OCI-LY3 (cell line): ENCODE measurements around the gene CHCHD4.
A peak's percentile ranks its signal among the peaks of the same experiment; 100 is the strongest.

ENCODE experiments used
- H2AFZ ChIP-seq: fragments of 200-600, 300-600 bp; shearing (Covaris generic); 2 replicates; pipeline ENCODE4 v1.6.0; 2014; ENCODE audit warnings: antibody characterized with exemption, low read depth, low read length
- H3K27ac ChIP-seq: fragments of 200-600, 300-600 bp; sonication (generic); 2 replicates; pipeline ENCODE4 v1.5.1; 2014; ENCODE audit warnings: mild to moderate bottlenecking, low read length, moderate library complexity, mixed read lengths
- H3K27me3 ChIP-seq: fragments of 200-600, 300-600 bp; sonication (generic); 2 replicates; pipeline ENCODE4 v1.6.1; 2014; ENCODE audit warnings: low read depth, low read length, mixed read lengths
- H3K36me3 ChIP-seq: fragments of 200-600, 300-600 bp; sonication (generic); replicated peaks from 2 replicates; pipeline ENCODE3; 2014; ENCODE audit warnings: low read depth, low read length, mixed read lengths
- H3K4me1 ChIP-seq: fragments of 300-600, 200-600 bp; sonication (generic); 2 replicates; pipeline ENCODE4 v1.6.1; 2014; ENCODE audit warnings: low read length, mixed read lengths
- H3K4me2 ChIP-seq: fragments of 200-600, 300-600 bp; sonication (generic); 2 replicates; pipeline ENCODE4 v1.6.1; 2014; ENCODE audit warnings: low read length, mixed read lengths
- H3K4me3 ChIP-seq: fragments of 300-600, 200-600 bp; sonication (generic); 2 replicates; pipeline ENCODE4 v1.5.1; 2014; ENCODE audit warnings: antibody characterized with exemption, mild to moderate bottlenecking, low read length, moderate library complexity
- H3K79me2 ChIP-seq: fragments of 300-600, 200-600 bp; shearing (Covaris generic); 2 replicates; pipeline ENCODE4 v1.6.1; 2014; ENCODE audit warnings: mild to moderate bottlenecking, low read length, mixed read lengths
- H3K9ac ChIP-seq: fragments of 300-600, 200-600 bp; shearing (Covaris generic); 2 replicates; pipeline ENCODE4 v1.6.0; 2014; ENCODE audit warnings: mild to moderate bottlenecking, low read length, moderate library complexity
- H3K9me3 ChIP-seq: fragments of 200-600, 300-600 bp; shearing (Covaris generic); 2 replicates; pipeline ENCODE4 v1.6.1; 2014; ENCODE audit warnings: low read length, mixed read lengths; ENCODE audit not compliant: insufficient read depth
- H4K20me1 ChIP-seq: fragments of 200-600, 300-600 bp; sonication (generic); 2 replicates; pipeline ENCODE4 v1.6.1; 2016; ENCODE audit warnings: low read length, mixed read lengths; ENCODE audit not compliant: insufficient read depth
- CTCF ChIP-seq: fragments of 200-600, 300-600 bp; sonication (generic); IDR thresholded peaks from 2 replicates; pipeline ENCODE4 v1.5.1; 2014; ENCODE audit warnings: antibody characterized with exemption, low read length, low read depth
- EZH2phosphoT487 ChIP-seq: fragments of 200-600 bp; shearing (Covaris generic); IDR thresholded peaks from 2 replicates; pipeline ENCODE4 v1.6.1; 2018; ENCODE audit warnings: antibody characterized with exemption, mixed run types, low read depth

Gene CHCHD4

GRCh38 chr3:14146381-14147065 is 21.9 kb upstream of the CHCHD4 start:
- Histone ChIP-seq H3K4me3 (no peak overlapping the region), H3K9ac (no peak overlapping the region), H3K27ac (no peak overlapping the region), H3K4me1 (peaks cover 18% of the 10 kb centered on the region), H3K36me3 (peaks cover 55% of the 10 kb centered on the region), H3K79me2 (no peaks in the 10 kb centered on the region), H4K20me1 (peaks cover 7% of the 10 kb centered on the region), H3K4me2 (no peak overlapping the region), H2AFZ (no peak overlapping the region), H3K9me3 (no peaks in the 10 kb centered on the region), H3K27me3 (no peaks in the 10 kb centered on the region)
- TF ChIP-seq EZH2phosphoT487 (no peak), CTCF (no peak)

GRCh38 chr3:14145670-14146380 is 21.2 kb upstream of the CHCHD4 start:
- Histone ChIP-seq H3K79me2 (no peaks in the 10 kb centered on the region), H3K27me3 (no peaks in the 10 kb centered on the region), H3K36me3 (peaks cover 56% of the 10 kb centered on the region), H3K4me3 (no peak overlapping the region), H2AFZ (no peak overlapping the region), H3K9me3 (no peaks in the 10 kb centered on the region), H3K27ac (no peak overlapping the region), H3K4me1 (peaks cover 18% of the 10 kb centered on the region), H3K9ac (no peak overlapping the region), H3K4me2 (no peak overlapping the region), H4K20me1 (peaks cover 7% of the 10 kb centered on the region)
- TF ChIP-seq CTCF: no peak
- no peak for TF ChIP-seq EZH2phosphoT487

GRCh38 chr3:14145236-14145635 is 20.6 kb upstream of the CHCHD4 start:
- no peak for TF ChIP-seq CTCF
- no peak for TF ChIP-seq EZH2phosphoT487

GRCh38 chr3:14144423-14145075 is 19.9 kb upstream of the CHCHD4 start:
- Histone ChIP-seq H3K27ac (peak overlapping the region; percentile 66), H3K36me3 (peaks cover 58% of the 10 kb centered on the region), H3K9ac (no peak overlapping the region), H2AFZ (no peak overlapping the region), H3K4me1 (peaks cover 18% of the 10 kb centered on the region), H3K27me3 (no peaks in the 10 kb centered on the region), H3K4me3 (peak overlapping the region; percentile 23; the same call in 1 of the 2 replicates), H3K79me2 (no peaks in the 10 kb centered on the region), H3K4me2 (peak overlapping the region; percentile 65), H3K9me3 (no peaks in the 10 kb centered on the region), H4K20me1 (peaks cover 7% of the 10 kb centered on the region)
- TF ChIP-seq EZH2phosphoT487 (no peak), CTCF (no peak)

More at GRCh38 chr3:14145236-14145635, 20.6 kb upstream of the CHCHD4 start:
- Histone ChIP-seq H3K9me3 (no peaks in the 10 kb centered on the region), H2AFZ (no peak overlapping the region), H3K4me2 (peak overlapping the region; percentile 65; the same call in 1 of the 2 replicates), H3K79me2 (no peaks in the 10 kb centered on the region), H4K20me1 (peaks cover 7% of the 10 kb centered on the region), H3K9ac (no peak overlapping the region), H3K4me1 (peaks cover 18% of the 10 kb centered on the region), H3K4me3 (no peak overlapping the region), H3K27me3 (no peaks in the 10 kb centered on the region), H3K27ac (peak overlapping the region; percentile 52; the same call in 1 of the 2 replicates), H3K36me3 (peaks cover 59% of the 10 kb centered on the region)
